Trophoblast cell (in vitro differentiated cells and primary cell): ENCODE measurements around the gene TOR1B. TPM values are rescaled to one million over a fixed set of nuclear protein-coding genes. Genes with fewer than 3 reads are reported as not detected.
A peak's percentile ranks its signal among the peaks of the same experiment; 100 is the strongest.

Source experiments
- DNase-seq, 2 donors: peaks; one replicate each; pipeline ENCODE4 v3.0.0-alpha.2; 2016
- H2AFZ ChIP-seq: 2 replicates; pipeline ENCODE4 v1.6.1; 2013; ENCODE audit warnings: low read length, moderate library complexity, mild to moderate bottlenecking; ENCODE audit not compliant: insufficient read depth, poor library complexity
- H2AK5ac ChIP-seq: 2 replicates; pipeline ENCODE4 v1.6.1; 2013; ENCODE audit warnings: mild to moderate bottlenecking, low read length
- H2BK120ac ChIP-seq: 2 replicates; pipeline ENCODE4 v1.6.1; 2013; ENCODE audit warnings: low read length, mild to moderate bottlenecking, moderate library complexity; ENCODE audit not compliant: insufficient read depth, poor library complexity
- H2BK12ac ChIP-seq: 2 replicates; pipeline ENCODE4 v1.6.1; 2013; ENCODE audit warnings: mild to moderate bottlenecking, low read length, moderate library complexity
- H2BK5ac ChIP-seq: 2 replicates; pipeline ENCODE4 v1.6.1; 2013; ENCODE audit warnings: low read length, low read depth, moderate library complexity, mild to moderate bottlenecking; ENCODE audit not compliant: poor library complexity
- H3K14ac ChIP-seq: 2 replicates; pipeline ENCODE4 v1.6.1; 2013; ENCODE audit warnings: mild to moderate bottlenecking, low read length
- H3K18ac ChIP-seq: 2 replicates; pipeline ENCODE4 v1.6.1; 2013; ENCODE audit warnings: mild to moderate bottlenecking, low read length
- H3K23ac ChIP-seq: 2 replicates; pipeline ENCODE4 v1.6.1; 2013; ENCODE audit warnings: low read length
- H3K27ac ChIP-seq: 2 replicates; pipeline ENCODE4 v1.5.1; 2013; ENCODE audit warnings: low read depth, mild to moderate bottlenecking, inconsistent platforms, low read length, moderate library complexity
- H3K27me3 ChIP-seq: 2 replicates; pipeline ENCODE4 v1.6.1; 2013; ENCODE audit warnings: inconsistent platforms, mild to moderate bottlenecking, low read length, moderate library complexity; ENCODE audit not compliant: insufficient read depth
- H3K36me3 ChIP-seq, 2 experiments: 1 replicate in 1 of 2; 2 replicates in 1 of 2; pipeline ENCODE4 v1.6.1; 2013; ENCODE audit warnings: low read length in 2 of 2, mild to moderate bottlenecking in 2 of 2, moderate library complexity in 1 of 2; ENCODE audit not compliant: insufficient read depth in 2 of 2, control insufficient read depth in 1 of 2
- H3K4ac ChIP-seq: 2 replicates; pipeline ENCODE4 v1.6.1; 2013; ENCODE audit warnings: low read depth, mild to moderate bottlenecking, low read length, moderate library complexity
- H3K4me1 ChIP-seq, 2 experiments: 1 replicate in 1 of 2; 2 replicates in 1 of 2; pipeline ENCODE4 v1.6.1; 2013; ENCODE audit warnings: low read length in 2 of 2, mild to moderate bottlenecking in 2 of 2, moderate library complexity in 1 of 2; ENCODE audit not compliant: insufficient read depth in 2 of 2, control insufficient read depth in 1 of 2
- H3K4me2 ChIP-seq: 2 replicates; pipeline ENCODE4 v1.6.1; 2013; ENCODE audit warnings: inconsistent platforms, mild to moderate bottlenecking, low read length, moderate library complexity
- H3K4me3 ChIP-seq: 2 replicates; pipeline ENCODE4 v1.5.1; 2013; ENCODE audit warnings: mild to moderate bottlenecking, low read depth, low read length, inconsistent platforms
- H3K79me1 ChIP-seq: one replicate; pipeline ENCODE4 v1.6.1; 2013; ENCODE audit warnings: low read length
- H3K79me2 ChIP-seq: 2 replicates; pipeline ENCODE4 v1.6.1; 2013; ENCODE audit warnings: low read length, mild to moderate bottlenecking; ENCODE audit not compliant: control insufficient read depth, insufficient read depth, poor library complexity
- H3K9ac ChIP-seq: 2 replicates; pipeline ENCODE4 v1.6.1; 2013; ENCODE audit warnings: mild to moderate bottlenecking, low read length
- H3K9me3 ChIP-seq: 2 replicates; pipeline ENCODE4 v1.6.1; 2013; ENCODE audit warnings: low read depth, mild to moderate bottlenecking, control low read depth, inconsistent platforms, low read length; ENCODE audit not compliant: insufficient read depth
- H4K12ac ChIP-seq: 2 replicates; pipeline ENCODE4 v1.6.1; 2013; ENCODE audit warnings: low read depth, mild to moderate bottlenecking, low read length, moderate library complexity
- H4K8ac ChIP-seq: 2 replicates; pipeline ENCODE4 v1.6.1; 2013; ENCODE audit warnings: low read depth, mild to moderate bottlenecking, low read length, moderate library complexity
- H4K91ac ChIP-seq: one replicate; pipeline ENCODE4 v1.6.1; 2013; ENCODE audit warnings: low read depth, mild to moderate bottlenecking, low read length, moderate library complexity
- WGBS: extraction: QIAGEN DNeasy Blood & Tissue Kit; methylation state at CpG from one replicate; pipeline ENCODE4 v1.1.7; 2013; ENCODE audit warnings: missing lambda C conversion rate; ENCODE audit not compliant: insufficient read length, insufficient coverage; ENCODE audit errors: extremely low coverage; 5-methylcytosine and 5-hydroxymethylcytosine counted together
- polyA plus RNA-seq: library from polyadenylated mRNA; stranded (reverse); fragments of 200-250 nt; gene quantifications from 2 replicates; pipeline ENCODE4 v1.2.3, GENCODE V29; 2013

Gene TOR1B
- polyA plus RNA-seq: 22.8 and 25.4 TPM in 2 replicates

GRCh38 chr9:129802833-129803675 lies at the start of gene TOR1B:
Gene TOR1B (plus strand): TSS chr9:129803184. CDS start chr9:129803213, 29 bp downstream.
- Histone ChIP-seq H3K14ac (peak within 1 kb of the TSS; percentile 50), H3K79me1 (peaks cover 2% of the 10 kb centered on the region), H4K12ac (peak within 1 kb of the TSS; percentile 36), H3K4me2 (peak within 1 kb of the TSS; percentile 85), H3K27me3 (no peaks in the 10 kb centered on the region), H4K91ac (peak within 1 kb of the TSS; percentile 3), H2BK12ac (peak within 1 kb of the TSS; percentile 15), H2BK120ac (peak within 1 kb of the TSS; percentile 23), H4K8ac (peak within 1 kb of the TSS; percentile 67), H2BK5ac (no peak within 1 kb of the TSS), H3K4ac (peak within 1 kb of the TSS; percentile 39), H3K36me3 (peaks cover 9 to 14% of the 10 kb centered on the region in 2 experiments), H3K79me2 (peaks cover 3% of the 10 kb centered on the region), H3K23ac (no peak within 1 kb of the TSS), H3K9ac (peak within 1 kb of the TSS; percentile 31), H3K18ac (peak within 1 kb of the TSS; percentile 48), H2AK5ac (no peak within 1 kb of the TSS), H3K9me3 (no peaks in the 10 kb centered on the region), H3K4me3 (peak within 1 kb of the TSS; percentile 99), H2AFZ (peak within 1 kb of the TSS; percentile 55), H3K4me1 (peaks cover 5% of the 10 kb centered on the region in 2 experiments), H3K27ac (no peak within 1 kb of the TSS)
- no CpG with 5 or more reads among the region's 93 CpGs for WGBS
- DNase-seq: peak; percentile 96 to 98

GRCh38 chr9:129755151-129755550 lies 47.8 kb upstream of the TOR1B start:
- Histone ChIP-seq H2BK12ac (no peak overlapping the region), H3K4me2 (no peak overlapping the region), H3K27me3 (no peaks in the 10 kb centered on the region), H3K4me3 (no peak overlapping the region), H3K23ac (no peak overlapping the region), H3K27ac (no peak overlapping the region), H3K79me1 (peaks cover 14% of the 10 kb centered on the region), H3K9me3 (no peaks in the 10 kb centered on the region), H4K91ac (no peak overlapping the region), H2BK5ac (no peak overlapping the region), H4K12ac (no peak overlapping the region), H3K36me3 (no peaks in the 10 kb centered on the region), H2AK5ac (no peak overlapping the region), H4K8ac (no peak overlapping the region), H2AFZ (no peak overlapping the region), H2BK120ac (no peak overlapping the region), H3K79me2 (peaks cover 2% of the 10 kb centered on the region), H3K14ac (no peak overlapping the region), H3K4me1 (peaks cover 17 to 36% of the 10 kb centered on the region in 2 experiments), H3K9ac (no peak overlapping the region), H3K4ac (no peak overlapping the region), H3K18ac (no peak overlapping the region)
- DNase-seq: peak; percentile 57 to 70
- no CpG with 5 or more reads among the region's 5 CpGs for WGBS

- H3K79me1 ChIP-seq: peaks cover 6% of the 10 kb centered on the region
- no peak overlapping the region for H2BK5ac ChIP-seq
- no peak overlapping the region for H2BK12ac ChIP-seq
- H3K27ac ChIP-seq: no peak overlapping the region
- H3K4me1 ChIP-seq: peaks cover 10 to 28% of the 10 kb centered on the region in 2 experiments
- WGBS: no CpG with 5 or more reads among the region's 6 CpGs
- no peak overlapping the region for H2AFZ ChIP-seq
- no peaks in the 10 kb centered on the region for H3K27me3 ChIP-seq
- no peak overlapping the region for H3K18ac ChIP-seq
- no peaks in the 10 kb centered on the region for H3K36me3 ChIP-seq
- H3K9me3 ChIP-seq: no peaks in the 10 kb centered on the region
- H3K14ac ChIP-seq: no peak overlapping the region
- no peak overlapping the region for H3K23ac ChIP-seq
- no peak overlapping the region for H4K8ac ChIP-seq
- no peak overlapping the region for H2BK120ac ChIP-seq
- no peak overlapping the region for H3K9ac ChIP-seq
- no peak overlapping the region for H4K12ac ChIP-seq
- H4K91ac ChIP-seq: no peak overlapping the region
- no peak overlapping the region for H3K4ac ChIP-seq
- no peak for DNase-seq
- no peak overlapping the region for H2AK5ac ChIP-seq
- H3K4me3 ChIP-seq: no peak overlapping the region
- H3K4me2 ChIP-seq: no peak overlapping the region
- H3K79me2 ChIP-seq: no peaks in the 10 kb centered on the region
These were observed 46.8 kb upstream of the TOR1B start for GRCh38 chr9:129756191-129756590.

GRCh38 chr9:129757045-129757444 lies 45.9 kb upstream of the TOR1B start:
- DNase-seq: peak in 1 of 2 donors; percentile 36
- no peak overlapping the region for H2BK120ac ChIP-seq
- no peaks in the 10 kb centered on the region for H3K27me3 ChIP-seq
- no peak overlapping the region for H3K4ac ChIP-seq
- H2AFZ ChIP-seq: no peak overlapping the region
- no peaks in the 10 kb centered on the region for H3K79me2 ChIP-seq
- no peak overlapping the region for H2AK5ac ChIP-seq
- no CpG with 5 or more reads among the region's 9 CpGs for WGBS
- H3K9me3 ChIP-seq: no peaks in the 10 kb centered on the region
- no peak overlapping the region for H2BK12ac ChIP-seq
- H3K14ac ChIP-seq: no peak overlapping the region
- H3K27ac ChIP-seq: no peak overlapping the region
- H3K18ac ChIP-seq: no peak overlapping the region
- H3K23ac ChIP-seq: no peak overlapping the region
- H4K12ac ChIP-seq: no peak overlapping the region
- H4K91ac ChIP-seq: no peak overlapping the region
- H3K9ac ChIP-seq: no peak overlapping the region
- no peak overlapping the region for H2BK5ac ChIP-seq
- no peak overlapping the region for H3K4me3 ChIP-seq
- H3K36me3 ChIP-seq: no peaks in the 10 kb centered on the region
- peaks cover 18 to 24% of the 10 kb centered on the region in 2 experiments for H3K4me1 ChIP-seq
- H3K79me1 ChIP-seq: peaks cover 6% of the 10 kb centered on the region
- H3K4me2 ChIP-seq: no peak overlapping the region
- no peak overlapping the region for H4K8ac ChIP-seq
